AG08395 (cell line): ENCODE measurements around the gene ARHGAP21.
"Not testable (repeated sequence)": the region's sequence is repeated elsewhere in the genome, so short reads cannot be mapped to it uniquely, and the experiment has no call there.

Experiments used
- DNase-seq: peaks from one replicate; pipeline ENCODE4 v3.0.0; 2012; ENCODE audit warnings: mixed read lengths, low spot score

The ARHGAP21 gene

GRCh38 chr10:24723788-24724380 is at the start of gene ARHGAP21:
Gene ARHGAP21, minus strand, starts transcription at chr10:24723887. Its CDS starts 1,988 bp downstream, at chr10:24721899.
- DNase-seq, result peak; percentile 66

DNA sequence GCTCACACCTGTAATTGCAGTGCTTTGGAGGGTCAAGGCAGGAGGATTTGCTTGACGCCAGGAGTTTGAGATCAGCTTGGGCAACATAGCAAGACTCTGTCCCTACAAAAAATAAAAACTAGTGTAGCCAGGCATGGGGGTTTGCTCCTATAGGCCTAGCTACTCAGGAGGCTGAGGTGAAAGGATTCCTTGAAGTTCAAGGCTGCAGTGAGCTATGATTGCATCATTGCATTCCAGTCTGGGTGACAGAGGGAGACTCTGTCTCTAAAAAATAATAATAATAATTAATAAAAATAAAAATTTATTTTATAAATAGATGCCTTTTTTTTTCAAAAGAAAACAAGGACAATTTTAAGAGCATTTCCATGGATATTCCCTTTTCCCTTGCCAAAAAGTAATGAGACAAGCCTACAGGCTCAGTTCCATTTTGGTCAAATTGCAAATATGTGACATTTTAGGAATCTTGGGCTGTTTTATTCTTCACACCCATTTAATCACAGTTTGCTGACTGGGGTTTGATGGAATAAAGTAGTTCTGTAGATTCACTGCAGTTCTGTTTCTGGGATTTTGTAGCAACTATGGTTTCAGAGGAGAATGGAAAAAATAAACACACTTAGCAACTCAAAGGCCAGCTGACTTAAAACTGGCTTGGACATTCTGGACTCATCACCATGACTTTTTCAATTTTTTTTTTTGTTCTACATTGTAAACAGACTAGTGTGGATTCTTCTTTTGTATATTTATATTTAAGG is 48.4 kb upstream of the ARHGAP21 start:
- DNase-seq, result no peak

- DNase-seq, result not testable (repeated sequence)
These were observed 41.3 kb upstream of the ARHGAP21 start for GRCh38 chr10:24764991-24765390.

- peak; percentile 79 for DNase-seq
These were observed 39.4 kb upstream of the ARHGAP21 start for GRCh38 chr10:24762966-24763623.

- DNase-seq, result no peak
These were observed 38.7 kb upstream of the ARHGAP21 start for GRCh38 chr10:24762161-24762924.

DNA sequence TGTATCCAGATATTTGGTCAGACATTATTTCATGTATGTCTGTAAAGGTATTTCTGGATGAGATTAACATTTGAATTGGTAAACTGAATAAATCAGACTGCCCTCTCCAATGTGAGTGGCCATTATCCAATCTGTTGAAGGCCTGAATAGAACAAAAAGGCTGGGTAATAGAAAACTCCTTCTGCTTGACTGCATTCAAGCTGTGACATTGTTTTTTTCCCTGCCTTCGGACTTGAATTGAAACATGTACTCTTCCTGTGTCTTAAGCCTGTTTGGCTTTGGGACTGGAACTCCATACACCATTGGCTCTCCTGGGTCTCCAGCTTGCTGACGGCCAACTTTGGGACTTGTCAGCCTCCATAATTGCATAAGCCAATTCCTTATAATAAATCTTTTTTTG is 36.0 kb upstream of the ARHGAP21 start:
- no peak for DNase-seq

DNA sequence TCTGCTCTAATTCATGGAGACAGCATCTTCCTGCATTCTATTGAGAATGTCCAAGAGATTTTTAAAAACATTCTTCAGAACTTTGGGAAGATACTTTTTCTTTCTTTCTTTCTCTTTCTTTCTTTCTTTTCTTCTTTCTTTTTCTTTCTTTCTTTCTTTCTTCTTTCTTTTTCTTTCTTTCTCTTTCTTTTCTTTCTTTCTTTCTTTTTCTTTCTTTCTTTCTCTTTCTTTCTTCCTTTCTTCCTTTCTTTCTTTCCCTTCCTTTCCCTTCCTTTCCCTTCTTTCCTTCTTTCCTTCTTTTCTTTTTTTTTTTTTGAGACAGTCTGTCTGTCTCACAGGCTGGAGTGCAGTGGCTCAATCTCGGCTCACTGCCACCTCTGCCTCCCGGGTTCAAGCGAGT is 34.6 kb upstream of the ARHGAP21 start:
- DNase-seq, result not testable (repeated sequence)

DNA sequence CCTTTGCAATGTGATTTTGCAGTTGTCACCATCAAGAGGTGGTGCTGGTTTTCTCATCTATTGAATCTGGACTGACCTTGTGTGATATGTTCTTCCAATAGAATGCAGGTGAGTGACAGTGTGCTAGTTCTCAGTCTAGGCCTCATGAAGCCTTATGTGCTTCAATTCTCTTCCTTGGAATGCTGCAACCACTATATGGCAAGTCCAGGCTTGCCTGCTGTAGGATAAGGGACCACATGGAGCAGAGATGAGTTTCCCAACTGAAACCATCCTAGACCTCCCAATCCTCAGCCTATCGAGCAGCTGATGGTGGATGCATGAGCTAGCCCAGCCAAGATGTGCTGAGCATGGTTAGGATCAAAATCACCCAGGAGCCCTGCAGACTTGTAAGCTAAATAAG is 32.6 kb upstream of the ARHGAP21 start:
- no peak for DNase-seq

GRCh38 chr10:24751716-24752115 is 28.0 kb upstream of the ARHGAP21 start:
- DNase-seq, result no peak

- no peak for DNase-seq
These were observed 27.0 kb upstream of the ARHGAP21 start for GRCh38 chr10:24750695-24751094.

GRCh38 chr10:24748214-24748613 is 24.5 kb upstream of the ARHGAP21 start:
- DNase-seq, result no peak

DNA sequence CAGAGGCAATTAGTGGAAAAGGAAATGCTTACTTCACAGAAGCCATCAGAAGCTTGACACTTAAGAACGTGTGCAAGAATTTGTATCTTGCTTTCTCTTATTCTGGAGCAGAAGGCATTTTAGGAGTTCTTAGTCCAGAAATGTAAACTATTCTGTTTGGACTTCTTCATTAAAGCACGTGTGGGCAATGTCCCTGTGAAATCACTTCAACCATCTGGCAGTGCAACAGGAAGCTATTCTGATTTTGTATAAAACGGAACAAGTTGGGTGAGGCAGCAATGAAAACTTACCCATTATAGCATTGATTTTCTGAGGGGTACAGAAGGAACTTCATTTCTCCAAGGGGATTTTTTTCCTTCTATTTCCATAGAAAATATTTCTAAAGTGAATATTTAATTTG is 21.3 kb upstream of the ARHGAP21 start:
- DNase-seq, result no peak

DNA sequence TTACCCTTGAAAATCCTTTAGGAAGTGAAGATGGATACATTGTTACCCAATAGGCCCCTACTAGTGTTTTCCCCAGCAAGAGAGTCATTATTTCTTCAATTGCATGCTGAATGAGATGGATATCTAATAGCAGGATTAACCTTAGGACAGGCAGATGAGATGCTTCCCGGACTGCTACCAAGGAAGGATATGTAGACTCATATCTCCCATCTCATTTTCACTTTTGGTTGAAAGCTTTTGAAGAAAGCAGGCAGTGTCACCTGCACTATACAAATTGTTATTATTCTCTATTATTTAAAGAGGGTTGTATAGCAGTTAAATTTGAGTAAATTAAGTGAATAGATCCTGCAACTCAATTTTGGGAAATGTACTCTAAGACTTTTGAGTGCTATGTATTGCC is 17.0 kb upstream of the ARHGAP21 start:
- no peak for DNase-seq

- DNase-seq, result no peak
These were observed 13.3 kb upstream of the ARHGAP21 start for GRCh38 chr10:24737001-24737400.

- no peak for DNase-seq
These were observed 8.3 kb upstream of the ARHGAP21 start for GRCh38 chr10:24731942-24732341.

GRCh38 chr10:24730811-24731210 is 7.1 kb upstream of the ARHGAP21 start:
- DNase-seq, result no peak

DNA sequence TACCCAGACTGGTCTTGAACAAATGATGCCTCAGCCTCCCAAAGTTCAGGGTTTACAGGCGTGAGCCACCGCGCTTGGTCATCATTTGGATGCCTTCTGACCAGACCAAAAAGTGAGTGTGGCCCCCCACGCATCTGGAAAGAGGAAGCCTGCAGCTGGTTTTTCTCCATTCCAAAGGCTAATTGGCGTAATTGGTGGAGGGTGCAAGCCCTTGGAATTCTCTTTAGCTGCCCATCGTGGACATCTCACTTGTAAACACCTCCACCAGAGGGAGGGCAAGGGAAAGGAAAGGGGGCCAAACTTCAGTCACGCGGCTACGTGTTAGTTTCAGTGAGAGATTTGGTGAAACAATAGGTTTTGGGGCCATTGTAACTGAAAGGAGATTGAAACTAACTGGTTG is 4.1 kb upstream of the ARHGAP21 start:
- DNase-seq, result no peak

- no peak for DNase-seq
These were observed 2.9 kb upstream of the ARHGAP21 start for GRCh38 chr10:24726626-24727025.

- not testable (repeated sequence) for DNase-seq
These were observed 2.3 kb upstream of the ARHGAP21 start for GRCh38 chr10:24726029-24726428.

DNA sequence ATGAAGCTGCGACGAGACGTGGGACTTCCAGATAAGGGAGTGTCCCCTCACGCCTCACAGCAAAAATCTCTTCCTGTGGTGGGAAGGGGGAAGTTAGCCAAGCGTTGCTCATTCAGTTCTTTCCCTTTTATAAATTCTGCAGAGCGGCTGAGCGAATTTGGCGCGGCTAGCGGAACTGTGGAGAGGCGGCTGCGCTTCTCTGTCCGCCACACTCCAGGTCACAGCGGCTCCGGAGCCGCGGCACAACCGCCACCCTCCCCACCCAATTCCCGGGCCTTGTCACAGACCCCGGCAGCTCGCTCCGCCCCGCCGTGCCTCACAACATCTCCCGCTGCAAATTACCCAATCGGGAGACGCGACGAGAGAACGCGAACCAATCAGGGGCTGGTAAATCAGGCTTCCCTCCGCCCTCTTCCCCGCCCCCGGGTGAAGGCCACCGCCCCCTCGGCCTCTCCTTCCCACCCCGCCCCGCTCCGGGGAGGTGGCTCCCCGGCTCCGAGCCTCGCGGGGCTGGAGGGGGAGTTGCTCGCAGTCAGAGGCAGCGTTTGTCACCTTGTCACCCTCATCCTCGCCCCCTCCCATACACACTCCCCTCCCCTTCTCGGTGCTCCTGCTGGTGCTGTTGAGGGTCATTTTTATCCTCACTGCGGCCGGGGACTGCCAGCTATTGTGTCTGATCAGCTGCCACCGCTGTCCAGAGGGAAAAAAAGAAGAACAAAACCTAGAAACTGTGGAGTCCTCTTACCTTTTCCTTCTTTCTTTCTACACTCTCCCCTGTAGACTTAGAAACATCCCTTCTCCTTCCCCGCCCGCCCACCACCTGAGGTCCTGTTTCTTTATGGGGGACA is 918 bp upstream of the ARHGAP21 start:
- peak; percentile 98 for DNase-seq

DNA sequence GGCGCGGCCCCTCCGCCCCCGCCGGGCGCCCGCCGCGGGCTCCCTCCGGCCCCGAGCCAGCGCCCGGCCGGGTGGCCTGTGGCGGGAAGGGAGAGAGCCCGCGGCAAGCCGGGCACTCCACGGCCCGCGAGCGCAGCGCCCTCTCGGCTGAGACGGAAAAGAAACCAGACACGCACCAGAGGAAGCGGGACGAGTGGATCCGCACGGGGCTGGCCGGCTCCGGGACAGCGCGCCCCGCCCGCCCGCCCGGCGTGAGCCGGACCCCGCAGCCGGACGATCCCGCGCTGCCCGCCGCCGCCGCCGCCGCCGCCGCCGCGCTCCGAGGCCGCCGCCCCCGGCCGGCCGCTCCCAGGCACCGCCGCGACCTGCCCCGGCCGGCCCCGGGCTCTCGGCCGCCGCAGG is 300 bp downstream of the ARHGAP21 start:
- peak; percentile 26 for DNase-seq
